AG10803 (cell line): ENCODE results near the gene ARHGDIA.

Source experiments
- DNase-seq: peaks from one replicate; pipeline ENCODE4 v3.0.0; 2010; ENCODE audit warnings: low read depth
- H3K4me3 ChIP-seq: 2 replicates; pipeline ENCODE4 v1.5.1; 2011; ENCODE audit warnings: mild to moderate bottlenecking, low read length, control low read depth
- CTCF ChIP-seq: conservative IDR thresholded peaks from 2 replicates; pipeline ENCODE4 v1.5.1; 2011; ENCODE audit warnings: mild to moderate bottlenecking, low read length, control low read depth, inconsistent platforms

Gene ARHGDIA

GRCh38 chr17:81831563-81831956, 39.6 kb downstream of the ARHGDIA start:
- no peak for TF ChIP-seq CTCF
- peak overlapping the region; percentile 77 for H3K4me3 ChIP-seq
- no peak for DNase-seq

GRCh38 chr17:81829858-81830257, 41.3 kb downstream of the ARHGDIA start:
- TF ChIP-seq CTCF = no peak
- no peak overlapping the region for H3K4me3 ChIP-seq
- no peak for DNase-seq

- DNase-seq = no peak
- TF ChIP-seq CTCF = no peak
- H3K4me3 ChIP-seq = no peak overlapping the region
Observed at GRCh38 chr17:81828656-81829055, 42.5 kb downstream of the ARHGDIA start.

GRCh38 chr17:81825841-81826466, 45.2 kb downstream of the ARHGDIA start:
- DNase-seq = no peak
- no peak for TF ChIP-seq CTCF
- H3K4me3 ChIP-seq = no peak overlapping the region

GRCh38 chr17:81824595-81824994, 46.5 kb downstream of the ARHGDIA start:
- TF ChIP-seq CTCF = no peak
- no peak overlapping the region for H3K4me3 ChIP-seq
- DNase-seq = no peak

GRCh38 chr17:81823820-81824550, 47.2 kb downstream of the ARHGDIA start:
- no peak for DNase-seq
- no peak for TF ChIP-seq CTCF
- H3K4me3 ChIP-seq = no peak overlapping the region

- no peak overlapping the region for H3K4me3 ChIP-seq
- no peak for DNase-seq
- no peak for TF ChIP-seq CTCF
Observed at GRCh38 chr17:81822996-81823819, 47.9 kb downstream of the ARHGDIA start.
